K562 (cell line): ENCODE data around the gene LRRC51. TPM values are rescaled to one million over a fixed set of nuclear protein-coding genes. Genes with fewer than 3 reads are reported as not detected.

Source experiments
- ATAC-seq: fragments of 200-7000 bp; cut with Tn5 transposase; 3 replicates; pipeline ENCODE4 v1.9.1; 2020; ENCODE audit warnings: moderate library complexity
- BruUV-seq: library from RNA; stranded (reverse); fragments of 400-500 nt; replicated peaks from 2 replicates; lab custom pipeline; 2021; lab: Mats Ljungman, UMichigan
- CTCF ChIA-PET: fragments of 300-600 bp; formaldehyde crosslinking; extraction: SDS; loops from one replicate; lab custom pipeline; 2021; ENCODE audit warnings: low intra/inter-chr PET ratio; lab: Yijun Ruan, JAX
- POLR2A ChIA-PET: fragments of 300-600, 350-650 bp; sonication (Branson Sonifier 250); formaldehyde crosslinking; extraction: SDS; loops from one replicate; lab custom pipeline; 2021; ENCODE audit warnings: antibody characterized with exemption, inconsistent platforms; lab: Yijun Ruan, JAX
- DNase-seq, 4 experiments: peaks; one replicate each; pipeline versions ENCODE4 v3.0.0 to v3.0.0-alpha.2; 2011 to 2018; ENCODE audit warnings: low spot score in 3 of 4, mixed read lengths in 3 of 4; ENCODE audit errors: extremely low read depth in 1 of 4
- FAIRE-seq: peaks from 2 replicates; lab custom pipeline; 2011; peaks lifted over from hg19 to GRCh38; lab: Jason Lieb, UNC
- H2AFZ ChIP-seq: 2 replicates; pipeline ENCODE4 v1.6.0; 2011; ENCODE audit warnings: low read depth, low read length, control low read depth, inconsistent platforms
- H3K27ac ChIP-seq: fragments of 200-600 bp; 3 replicates; pipeline ENCODE4 v1.8.0; 2011; ENCODE audit warnings: low read depth, mild to moderate bottlenecking, control low read depth, inconsistent platforms, low read length, moderate library complexity, mixed read lengths; ENCODE audit errors: extremely low read depth
- H3K27me3 ChIP-seq, 2 experiments: fragments of 300-600 bp in 1 of 2; 2 replicates in 1 of 2; 3 replicates in 1 of 2; pipeline versions ENCODE4 v1.6.0 to v1.8.0; 2011; ENCODE audit warnings: inconsistent platforms in 2 of 2, low read length in 2 of 2, mild to moderate bottlenecking in 1 of 2, mixed read lengths in 1 of 2, moderate library complexity in 1 of 2; ENCODE audit not compliant: control insufficient read depth in 2 of 2, insufficient read depth in 2 of 2
- H3K36me3 ChIP-seq: fragments of 300-600 bp; 3 replicates; pipeline ENCODE4 v1.8.0; 2011; ENCODE audit warnings: mild to moderate bottlenecking, low read length, inconsistent platforms; ENCODE audit not compliant: control insufficient read depth, insufficient read depth
- H3K4me1 ChIP-seq, 2 experiments: fragments of 200-600 bp in 1 of 2; replicated peaks in 1 of 2; 2 replicates in 1 of 2; 3 replicates in 1 of 2; pipeline versions ENCODE4 v1.5.1 to v1.8.0; 2011; ENCODE audit warnings: inconsistent platforms in 2 of 2, low read length in 2 of 2, mild to moderate bottlenecking in 1 of 2, mixed read lengths in 1 of 2, moderate library complexity in 1 of 2; ENCODE audit not compliant: control insufficient read depth in 2 of 2, insufficient read depth in 2 of 2
- H3K4me2 ChIP-seq: 2 replicates; pipeline ENCODE4 v1.6.1; 2011; ENCODE audit warnings: low read length, control low read depth, inconsistent platforms, mixed read lengths; ENCODE audit not compliant: insufficient read depth
- H3K4me3 ChIP-seq: fragments of 200-600 bp; sonication (generic), shearing (Covaris generic); 2 replicates; pipeline ENCODE4 v1.5.1; 2016; ENCODE audit warnings: control low read depth, inconsistent platforms
- H3K79me2 ChIP-seq: fragments of 200-600 bp; 3 replicates; pipeline ENCODE4 v1.8.0; 2011; ENCODE audit warnings: low read length, inconsistent platforms; ENCODE audit not compliant: control insufficient read depth, insufficient read depth
- H3K9ac ChIP-seq, 2 experiments: 2 replicates each; pipeline versions ENCODE4 v1.6.0 to v1.6.1; 2011; ENCODE audit warnings: low read depth in 2 of 2, low read length in 2 of 2, control low read depth in 1 of 2, inconsistent platforms in 1 of 2, mild to moderate bottlenecking in 1 of 2, mixed read lengths in 1 of 2; ENCODE audit not compliant: insufficient read depth in 1 of 2
- H3K9me1 ChIP-seq: one replicate; pipeline ENCODE4 v1.6.0; 2011; ENCODE audit warnings: inconsistent platforms, mild to moderate bottlenecking, low read length, moderate library complexity; ENCODE audit not compliant: control insufficient read depth, insufficient read depth
- H3K9me3 ChIP-seq: replicated peaks from 2 replicates; pipeline ENCODE4 v1.5.1; 2011; ENCODE audit warnings: low read depth, low read length, inconsistent platforms; ENCODE audit not compliant: control insufficient read depth, insufficient read depth
- H4K20me1 ChIP-seq: replicated peaks from 2 replicates; pipeline ENCODE4 v1.6.1; 2011; ENCODE audit warnings: low read length, inconsistent platforms, mixed read lengths; ENCODE audit not compliant: control insufficient read depth, insufficient read depth
- C11orf30 ChIP-seq: fragments of 450-650 bp; IDR thresholded peaks from 2 replicates; pipeline ENCODE4 v1.6.1; 2016; ENCODE audit warnings: low read depth, mild to moderate bottlenecking
- FOXM1 ChIP-seq, 2 experiments: fragments of 450-650 bp in 1 of 2; sonication (generic) in 1 of 2; formaldehyde crosslinking in 1 of 2; IDR thresholded peaks; 2 replicates each; pipeline versions ENCODE4 v1.6.1 to v1.9.0; 2017 to 2022; ENCODE audit warnings: low read depth in 2 of 2, mild to moderate bottlenecking in 2 of 2, missing genetic modification reagents in 1 of 2, moderate library complexity in 1 of 2
- GMEB1 ChIP-seq: fragments of 250-450 bp; sonication (Bioruptor Pico); IDR thresholded peaks from 2 replicates; pipeline ENCODE4 v1.4.0; 2020; ENCODE audit warnings: mild to moderate bottlenecking
- KAT7 ChIP-seq: sonication (generic); formaldehyde crosslinking; IDR thresholded peaks from 2 replicates; pipeline ENCODE4 v1.8.0; 2022; ENCODE audit warnings: missing genetic modification reagents, mild to moderate bottlenecking, borderline replicate concordance
- POLR2G ChIP-seq: fragments of 200-400 bp; formaldehyde crosslinking; IDR thresholded peaks from 2 replicates; pipeline ENCODE4 v1.6.1; 2017; ENCODE audit warnings: low read depth, mild to moderate bottlenecking, antibody characterized with exemption, low read length, moderate library complexity
- PURB ChIP-seq: sonication (generic); formaldehyde crosslinking; IDR thresholded peaks from 2 replicates; pipeline ENCODE4 v1.9.0; 2021; ENCODE audit warnings: low read depth, mild to moderate bottlenecking, missing genetic modification reagents
- SIN3A ChIP-seq, 2 experiments: fragments of 150-350 bp in 1 of 2; IDR thresholded peaks; 2 replicates each; pipeline ENCODE4 v1.6.1; 2011 to 2016; ENCODE audit warnings: borderline replicate concordance in 2 of 2, low read depth in 2 of 2, low read length in 2 of 2, mild to moderate bottlenecking in 2 of 2, moderate library complexity in 2 of 2; ENCODE audit not compliant: control insufficient read depth in 1 of 2
- SRSF7 ChIP-seq: fragments of 200-400 bp; formaldehyde crosslinking; optimal IDR thresholded peaks from 2 replicates; pipeline ENCODE3; 2017; ENCODE audit warnings: mild to moderate bottlenecking, low read depth, low read length
- TFE3 ChIP-seq: fragments of 450-650 bp; formaldehyde crosslinking; IDR thresholded peaks from 2 replicates; pipeline ENCODE4 v1.4.0; 2020; ENCODE audit warnings: mild to moderate bottlenecking, mixed read lengths
- ZBTB2 ChIP-seq: fragments of 450-650 bp; IDR thresholded peaks from 2 replicates; pipeline ENCODE4 v1.6.1; 2016; ENCODE audit warnings: antibody characterized with exemption
- ZFPM2 ChIP-seq: fragments of 250-450 bp; sonication (Bioruptor Pico); IDR thresholded peaks from 2 replicates; pipeline ENCODE4 v1.5.1; 2022; ENCODE audit warnings: mild to moderate bottlenecking
- ZNF76 ChIP-seq: fragments of 250-450 bp; sonication (Bioruptor Pico); IDR thresholded peaks from 2 replicates; pipeline ENCODE4 v1.4.0; 2020; ENCODE audit warnings: mild to moderate bottlenecking, moderate library complexity, borderline replicate concordance
- ZNF79 ChIP-seq: fragments of 250-450 bp; sonication (Bioruptor Pico); IDR thresholded peaks from 2 replicates; pipeline ENCODE4 v1.4.0; 2020; ENCODE audit warnings: low read depth, mild to moderate bottlenecking, moderate library complexity
- in situ Hi-C: fragments of 300-500 bp; cut with MboI; formaldehyde crosslinking; loops from 4 replicates; pipeline ENCODE4 v1.15.0; 2018; ENCODE audit warnings: inconsistent platforms, mixed read lengths
- intact Hi-C: fragments of 100-400 bp; cut with micrococcal nuclease; formaldehyde crosslinking; loops from 2 replicates; pipeline ENCODE4 v1.14.2; 2022
- polyA plus RNA-seq, 8 experiments: library from polyadenylated mRNA; depleted of rRNA in 4 of 8; stranded (reverse) in 5 of 8; unstranded in 3 of 8; fragments of >200 nt; fragmentation: Nextera tagmentation in 2 of 8; fragmentation: Illumina TruSeq in 1 of 8; extraction: Ambion mirVana in 2 of 8; extraction: Trizol in 1 of 8; gene quantifications; 2 replicates each; pipeline versions ENCODE4 v1.2.1 to v1.2.3, GENCODE V29; 2011 to 2014; ENCODE audit warnings: inconsistent platforms in 1 of 8, missing spikeins in 1 of 8
- total RNA-seq, 7 experiments: library from RNA; depleted of rRNA in 6 of 7; stranded (reverse); fragments of >200 nt in 6 of 7; fragmentation: Illumina TruSeq in 2 of 7; extraction: Trizol in 2 of 7; gene quantifications; 2 replicates each; pipeline versions ENCODE4 v1.2.1 to v1.2.3, GENCODE V29; 2011 to 2021; ENCODE audit warnings: low replicate concordance in 1 of 7
- TF ChIP-seq, protein P1 (sequence below): sonication (generic); formaldehyde crosslinking; IDR thresholded peaks from 2 replicates; pipeline ENCODE4 v1.8.1; 2023; ENCODE audit warnings: mild to moderate bottlenecking, missing genetic modification reagents

LRRC51 gene
- total and polyA plus RNA-seq, 9 of the 15 experiments (the other 6 are each of a cell fraction or from before 2014, with no cell fraction given): 4.7 to 10.6 (median 5.6) TPM

DNA sequence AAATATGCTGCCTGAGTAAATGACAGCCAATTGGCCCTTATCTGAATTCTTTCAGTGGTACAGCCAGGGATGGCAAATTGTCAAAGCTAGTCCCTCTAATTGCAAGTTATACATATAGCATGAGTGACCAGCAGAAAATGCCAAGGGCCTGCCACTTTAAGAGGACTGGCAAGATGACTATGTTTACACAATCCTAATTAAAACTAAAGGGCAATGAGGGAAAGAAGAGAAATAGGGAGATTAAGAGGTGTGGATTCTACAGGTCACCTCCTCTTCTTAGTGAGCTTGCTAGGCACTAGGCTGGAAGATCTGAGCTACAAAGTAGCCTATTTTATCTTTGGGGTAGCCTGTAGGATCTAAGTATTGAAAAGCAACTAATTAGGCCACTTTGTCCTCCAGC, 13.8 kb upstream of the LRRC51 start:
- Histone ChIP-seq H3K4me3 (no peak overlapping the region), H3K4me1 (peaks cover 3 to 11% of the 10 kb centered on the region in 2 experiments; a peak in 3 of 5 replicates), H2AFZ (no peak overlapping the region), H3K79me2 (peaks cover 56% of the 10 kb centered on the region), H3K27ac (no peak overlapping the region), H4K20me1 (no peaks in the 10 kb centered on the region; the same call in 1 of the 2 replicates), H3K9me1 (no peaks in the 10 kb centered on the region), H3K27me3 (no peaks in the 10 kb centered on the region), H3K9me3 (no peaks in the 10 kb centered on the region), H3K4me2 (no peak overlapping the region), H3K36me3 (peaks cover 60% of the 10 kb centered on the region), H3K9ac (no peak overlapping the region)
- intact Hi-C loops: no loop called here
- in situ Hi-C loops: no loop called here
- CTCF ChIA-PET: no interaction called here
- no TSS peak for BruUV-seq
- POLR2A ChIA-PET: interaction anchor here (0.7 to 2.7 kb wide), 8 partner anchors 9 to 32 kb away, joined by 3 to 9 read pairs (median 4); no protein-coding TSS in a partner anchor
- ATAC-seq: no peak
- DNase-seq: no peak
- no peak for FAIRE-seq
- TF ChIP-seq TFE3 (CRISPR knock-in tag): no peak
- no peak for TF ChIP-seq SRSF7
- TF ChIP-seq, protein P1, sequence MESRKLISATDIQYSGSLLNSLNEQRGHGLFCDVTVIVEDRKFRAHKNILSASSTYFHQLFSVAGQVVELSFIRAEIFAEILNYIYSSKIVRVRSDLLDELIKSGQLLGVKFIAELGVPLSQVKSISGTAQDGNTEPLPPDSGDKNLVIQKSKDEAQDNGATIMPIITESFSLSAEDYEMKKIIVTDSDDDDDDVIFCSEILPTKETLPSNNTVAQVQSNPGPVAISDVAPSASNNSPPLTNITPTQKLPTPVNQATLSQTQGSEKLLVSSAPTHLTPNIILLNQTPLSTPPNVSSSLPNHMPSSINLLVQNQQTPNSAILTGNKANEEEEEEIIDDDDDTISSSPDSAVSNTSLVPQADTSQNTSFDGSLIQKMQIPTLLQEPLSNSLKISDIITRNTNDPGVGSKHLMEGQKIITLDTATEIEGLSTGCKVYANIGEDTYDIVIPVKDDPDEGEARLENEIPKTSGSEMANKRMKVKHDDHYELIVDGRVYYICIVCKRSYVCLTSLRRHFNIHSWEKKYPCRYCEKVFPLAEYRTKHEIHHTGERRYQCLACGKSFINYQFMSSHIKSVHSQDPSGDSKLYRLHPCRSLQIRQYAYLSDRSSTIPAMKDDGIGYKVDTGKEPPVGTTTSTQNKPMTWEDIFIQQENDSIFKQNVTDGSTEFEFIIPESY (CRISPR knock-in tag): no peak
- TF ChIP-seq ZBTB2: no peak
- TF ChIP-seq SIN3A (IDR thresholded peaks at IDR 0.05; ENCODE audit: borderline replicate concordance in 2 of 2, control insufficient read depth in 1 of 2, low read depth in 2 of 2, low read length in 2 of 2): no peak
- TF ChIP-seq FOXM1 (IDR thresholded peaks at IDR 0.05; ENCODE audit: low read depth): no peak
- no peak for TF ChIP-seq FOXM1 (CRISPR knock-in tag; IDR thresholded peaks at IDR 0.05; ENCODE audit: low read depth)
- no peak for TF ChIP-seq ZNF76 (CRISPR knock-in tag)
- TF ChIP-seq ZNF79 (CRISPR knock-in tag): no peak
- TF ChIP-seq GMEB1 (CRISPR knock-in tag): no peak
- no peak for TF ChIP-seq KAT7
- TF ChIP-seq C11orf30: no peak
- TF ChIP-seq POLR2G: no peak
- no peak for TF ChIP-seq PURB (CRISPR knock-in tag)
- no peak for TF ChIP-seq ZFPM2 (CRISPR knock-in tag)
